IPS-18c (cell line): ENCODE data around the gene GAREM1.

ENCODE experiments used
- H3K4me3 ChIP-seq: 2 replicates; pipeline ENCODE4 v1.7.0; 2013; ENCODE audit warnings: low read depth, mild to moderate bottlenecking, low read length, moderate library complexity; ENCODE audit not compliant: insufficient read depth
- H3K9me3 ChIP-seq: one replicate; pipeline ENCODE4 v1.6.1; 2013; ENCODE audit warnings: mild to moderate bottlenecking, low read length, moderate library complexity; ENCODE audit not compliant: control insufficient read depth, insufficient read depth

The GAREM1 gene

DNA sequence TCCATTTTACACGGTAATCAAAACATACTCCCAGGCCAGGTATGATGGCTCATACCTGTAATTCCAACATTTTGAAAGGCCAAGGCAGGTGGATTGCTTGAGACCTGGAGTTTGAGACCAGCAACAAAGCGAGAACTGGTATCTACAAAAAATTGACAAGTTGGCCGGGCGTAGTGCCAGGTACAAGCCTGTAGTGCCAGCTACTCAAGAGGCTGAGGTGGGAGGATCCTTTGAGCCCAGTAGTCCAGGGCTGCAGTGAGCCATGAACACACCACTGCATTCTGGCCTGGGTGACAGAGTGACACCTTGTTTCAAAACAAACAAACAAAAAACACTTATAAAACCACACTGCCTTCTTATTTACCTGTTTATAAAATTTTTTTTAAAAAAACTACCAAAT lies 80.8 kb downstream of the GAREM1 start:
- no peak overlapping the region for H3K4me3 ChIP-seq
- H3K9me3 ChIP-seq = no peaks in the 10 kb centered on the region

DNA sequence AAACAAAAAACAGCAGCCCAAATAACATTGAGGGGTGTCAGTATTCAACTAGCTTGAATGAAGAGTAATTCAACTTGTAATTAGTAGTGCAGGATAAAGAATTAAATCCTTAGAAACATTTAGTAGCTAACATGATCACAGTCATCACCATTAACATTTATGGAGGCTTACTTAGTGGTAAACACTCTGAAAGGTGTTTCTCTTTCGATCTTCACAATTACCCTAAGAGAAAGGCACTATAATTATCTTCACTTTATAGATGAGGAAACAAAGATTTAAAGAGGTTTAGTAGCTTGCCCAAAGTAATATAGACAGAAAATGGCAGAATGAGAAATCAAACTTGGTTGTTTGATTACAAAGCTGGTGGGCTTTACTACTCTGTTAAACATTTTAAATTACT lies 81.5 kb downstream of the GAREM1 start:
- no peak overlapping the region for H3K4me3 ChIP-seq
- no peaks in the 10 kb centered on the region for H3K9me3 ChIP-seq

DNA sequence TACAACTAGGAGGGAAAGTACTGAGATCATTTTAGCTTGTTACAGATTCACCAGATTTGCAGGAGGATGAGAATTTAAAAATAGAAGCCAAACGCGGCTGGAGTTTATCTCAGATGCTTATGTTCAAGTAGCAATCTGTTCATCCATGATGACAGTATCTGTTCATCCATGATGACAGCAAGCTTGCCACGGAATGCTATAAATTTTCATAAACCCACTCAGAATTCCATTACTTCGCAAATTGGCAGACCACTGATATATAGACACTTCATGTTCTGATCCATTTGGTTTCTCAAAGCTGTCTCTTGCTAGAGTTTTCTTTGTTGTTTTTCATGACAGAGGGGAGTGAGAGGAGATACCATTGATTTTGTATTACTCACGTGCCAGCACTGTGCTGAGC lies 84.2 kb downstream of the GAREM1 start:
- Histone ChIP-seq H3K4me3 (no peak overlapping the region), H3K9me3 (no peaks in the 10 kb centered on the region)

DNA sequence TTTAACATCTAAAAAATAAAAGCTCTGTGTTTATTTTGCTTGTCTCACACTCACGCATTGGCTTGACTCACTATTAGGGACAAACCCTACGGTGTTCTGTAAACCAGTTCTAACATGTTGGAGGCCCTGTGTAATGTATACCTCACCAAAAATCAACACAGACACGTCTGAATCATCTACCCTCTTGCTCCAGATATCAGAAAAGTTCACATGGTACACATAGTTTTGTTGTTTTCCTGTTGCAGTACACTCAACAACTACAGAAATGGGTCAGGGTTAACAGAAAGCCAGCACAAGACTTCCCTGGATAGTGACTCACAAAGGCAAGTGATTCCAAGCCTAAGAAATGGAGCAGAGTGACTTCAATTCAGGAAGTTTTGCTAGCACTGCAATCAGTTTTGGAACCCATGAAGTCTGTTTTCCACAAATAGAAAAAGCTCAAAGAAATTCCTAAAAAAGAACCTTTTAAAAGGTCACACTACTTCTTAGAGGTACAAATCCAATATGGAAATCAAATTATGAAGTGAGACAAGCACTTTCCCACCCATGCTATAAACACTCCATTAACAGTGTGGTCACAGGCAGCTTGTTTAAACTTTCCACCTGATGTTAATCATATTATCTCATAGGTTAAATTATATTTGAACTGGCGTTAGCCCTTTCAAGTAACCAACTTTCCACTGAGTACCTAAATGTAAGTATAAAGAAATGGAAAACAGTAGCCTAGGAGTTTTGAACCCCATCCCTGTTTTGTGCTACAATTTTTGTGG lies 87.4 kb downstream of the GAREM1 start:
- H3K9me3 ChIP-seq = no peaks in the 10 kb centered on the region
- H3K4me3 ChIP-seq = no peak overlapping the region

DNA sequence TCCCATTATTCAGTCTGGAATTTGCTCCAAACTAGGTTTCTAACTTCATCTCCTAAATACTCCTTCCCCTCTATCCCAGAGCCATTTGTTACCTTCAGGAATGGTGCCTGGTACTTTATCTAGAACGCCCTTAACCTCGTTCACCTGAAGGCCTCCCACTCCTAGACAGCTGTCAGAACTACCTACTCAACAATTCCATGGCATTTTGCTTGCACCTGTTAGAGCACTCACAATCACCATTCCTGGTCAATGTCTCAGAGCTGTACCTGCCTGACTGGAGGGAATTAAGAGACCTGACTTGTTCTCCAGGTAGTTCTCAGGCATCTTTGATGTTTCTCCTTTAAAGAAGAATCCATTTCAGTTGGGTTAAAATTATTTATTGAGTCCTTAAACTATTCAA lies 88.9 kb downstream of the GAREM1 start:
- H3K9me3 ChIP-seq = no peaks in the 10 kb centered on the region
- no peak overlapping the region for H3K4me3 ChIP-seq

DNA sequence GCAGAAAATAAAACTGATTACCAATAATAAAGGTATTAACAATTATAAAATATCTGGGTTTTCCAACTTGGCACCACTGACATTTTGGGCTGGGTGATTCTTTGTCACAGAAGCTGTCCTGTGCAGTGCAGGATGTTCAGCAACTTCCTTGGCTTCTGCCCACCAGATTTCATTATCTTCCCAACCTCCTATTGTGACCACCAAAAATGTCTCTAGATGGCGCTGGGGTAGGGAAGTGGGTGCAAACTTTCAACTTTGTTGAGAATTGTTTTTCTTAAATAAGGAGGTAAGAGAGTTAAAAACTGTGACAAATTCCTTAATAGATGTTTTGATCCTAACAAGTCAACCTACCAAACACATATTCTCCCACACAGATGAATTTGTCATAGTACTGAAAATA lies 90.1 kb downstream of the GAREM1 start:
- H3K9me3 ChIP-seq = no peaks in the 10 kb centered on the region
- H3K4me3 ChIP-seq = no peak overlapping the region

DNA sequence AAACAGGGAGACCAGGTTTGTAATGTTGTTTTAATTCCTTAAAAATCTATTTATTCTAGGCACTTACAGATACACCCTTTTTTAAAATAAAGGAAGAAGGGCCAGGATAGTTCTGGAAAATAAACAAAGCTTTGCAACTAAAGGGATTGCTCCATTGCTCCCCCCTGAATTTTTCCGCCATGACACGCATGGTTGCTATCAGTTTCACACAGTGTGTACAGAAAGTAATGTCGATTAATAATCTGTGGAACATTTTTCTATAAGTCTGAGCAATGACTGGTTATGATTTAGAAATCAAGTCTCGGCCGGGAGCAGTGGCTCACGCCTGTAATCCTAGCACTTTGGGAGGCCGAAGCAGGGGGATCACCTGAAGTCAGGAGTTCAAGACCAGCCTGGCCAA lies 90.8 kb downstream of the GAREM1 start:
- H3K4me3 ChIP-seq = no peak overlapping the region
- H3K9me3 ChIP-seq = no peaks in the 10 kb centered on the region

DNA sequence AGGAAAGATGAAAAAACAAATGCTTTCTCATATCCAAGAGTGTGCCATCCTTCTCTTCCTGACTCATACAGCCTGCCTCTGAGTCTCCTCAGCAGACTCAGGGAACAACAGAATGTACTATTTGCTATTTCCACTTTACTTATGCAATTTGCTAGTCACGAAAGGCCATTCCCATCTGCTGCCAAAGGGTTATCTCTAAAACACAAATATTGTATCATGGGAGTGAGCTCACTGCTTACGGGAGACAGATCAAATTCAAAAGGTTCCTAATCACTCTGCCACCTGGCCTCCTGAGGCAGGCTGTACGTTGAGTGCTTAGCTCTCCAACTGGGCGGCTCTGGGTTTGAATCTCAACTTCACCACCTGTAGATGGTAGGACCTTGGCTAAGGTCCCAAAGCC lies 92.0 kb downstream of the GAREM1 start:
- H3K9me3 ChIP-seq = no peaks in the 10 kb centered on the region
- no peak overlapping the region for H3K4me3 ChIP-seq

DNA sequence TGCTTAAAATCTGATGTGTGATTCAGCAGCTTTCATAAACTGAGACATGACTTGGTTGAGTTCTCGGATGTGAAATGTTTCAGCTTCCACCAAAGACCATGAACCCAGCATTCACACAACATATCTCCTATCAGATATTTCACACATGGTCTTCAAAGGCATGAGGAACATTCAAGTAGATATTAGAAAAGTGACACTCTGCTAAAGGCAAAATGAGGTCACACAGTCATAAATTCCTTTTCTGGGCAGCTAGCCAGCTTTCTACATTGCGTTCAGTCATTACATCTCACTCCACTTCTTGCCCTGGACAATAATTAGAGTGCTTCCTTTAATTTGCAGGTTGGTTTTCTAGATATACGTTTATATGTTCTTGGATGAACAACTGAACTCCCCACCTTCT lies 96.7 kb downstream of the GAREM1 start:
- no peak overlapping the region for H3K4me3 ChIP-seq
- H3K9me3 ChIP-seq = peaks cover 2% of the 10 kb centered on the region

DNA sequence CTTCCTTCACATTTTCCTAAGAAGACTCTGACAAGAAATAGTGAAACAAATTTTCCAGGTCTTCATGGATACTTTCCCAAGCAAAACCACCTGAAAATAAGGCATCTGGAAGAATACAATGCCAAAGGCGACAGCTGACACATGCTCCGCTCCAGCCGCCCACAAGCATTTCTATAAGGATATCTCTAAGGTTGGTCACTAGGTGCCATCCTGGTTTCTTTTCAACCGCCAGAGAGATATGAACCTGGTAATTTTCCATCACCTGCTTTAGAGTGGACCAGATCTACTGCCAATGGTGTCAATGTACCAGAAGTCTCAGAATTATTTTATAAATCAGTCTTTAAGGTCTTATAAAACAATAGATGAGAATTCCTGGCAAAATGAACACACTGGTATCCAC lies 97.2 kb downstream of the GAREM1 start:
- H3K4me3 ChIP-seq = no peak overlapping the region
- peaks cover 2% of the 10 kb centered on the region for H3K9me3 ChIP-seq

DNA sequence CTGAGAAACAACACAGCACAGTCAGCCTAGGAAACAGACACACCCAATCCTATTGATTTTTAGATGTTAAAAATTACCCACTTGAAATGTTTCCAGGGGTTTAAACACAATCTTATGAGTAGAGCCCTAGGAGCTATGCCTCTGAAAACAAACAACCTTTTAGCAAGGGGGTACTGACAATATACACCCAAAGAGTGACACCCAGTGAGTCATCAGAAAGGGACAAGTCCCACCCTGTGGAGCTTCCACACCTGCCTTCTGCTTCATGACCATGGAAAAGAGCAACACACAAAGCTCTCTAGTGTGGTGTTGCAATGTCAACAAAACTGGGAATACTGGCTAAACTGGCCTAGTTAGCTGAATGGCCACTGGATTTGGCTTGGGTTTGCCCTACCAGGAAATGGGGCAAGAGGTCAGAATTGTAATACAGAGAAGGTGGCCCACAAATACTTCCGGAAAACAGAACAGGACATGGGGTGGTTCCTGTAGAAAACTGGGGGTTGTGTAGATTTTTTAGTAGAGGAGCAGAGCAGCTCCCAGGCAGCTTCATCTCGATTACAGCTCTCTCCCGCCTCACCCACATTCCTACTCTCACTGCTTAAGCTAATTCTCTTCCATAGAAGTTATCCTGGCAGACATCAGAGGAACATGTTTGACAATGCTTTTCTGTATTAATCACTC lies 98.2 kb downstream of the GAREM1 start:
- H3K4me3 ChIP-seq = no peak overlapping the region

DNA sequence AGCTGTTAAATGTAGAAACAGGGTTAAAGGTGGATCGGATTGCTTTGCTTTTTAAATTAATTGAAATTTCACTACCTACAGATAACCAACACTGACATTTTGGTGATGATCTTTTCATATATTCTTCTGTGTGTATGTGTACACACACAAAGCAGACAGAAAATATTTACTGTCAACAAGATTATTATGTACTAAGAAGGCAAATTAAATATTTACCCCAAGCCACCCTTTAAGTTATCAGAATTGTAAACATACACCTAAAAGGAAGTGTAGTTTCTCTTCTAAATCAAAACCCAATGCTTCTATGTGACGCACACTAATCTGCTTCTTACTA lies 98.7 kb downstream of the GAREM1 start:
- peaks cover 2% of the 10 kb centered on the region for H3K9me3 ChIP-seq
- no peak overlapping the region for H3K4me3 ChIP-seq

More for the DNA sequence above, 98.2 kb downstream of the GAREM1 start:
- H3K9me3 ChIP-seq = peaks cover 2% of the 10 kb centered on the region

DNA sequence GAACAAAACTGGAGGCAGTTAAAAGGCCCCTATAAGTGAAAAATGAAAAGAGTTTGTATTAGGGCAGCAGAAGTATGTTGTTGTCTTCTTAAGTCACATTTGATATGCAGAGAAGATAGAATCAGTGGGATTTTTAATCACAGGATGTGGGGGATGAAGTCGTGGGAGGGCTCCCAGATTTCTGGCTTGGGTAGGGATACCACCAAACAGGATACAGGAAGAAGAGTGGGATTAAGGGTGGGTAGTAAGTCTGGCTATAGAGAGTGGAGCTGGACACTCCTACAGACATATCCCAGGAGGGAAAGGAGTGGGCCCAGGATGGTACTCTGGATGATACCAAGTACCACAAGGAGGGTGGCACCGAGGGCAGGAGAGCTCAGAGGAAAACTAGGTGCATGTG lies 99.3 kb downstream of the GAREM1 start:
- Histone ChIP-seq H3K4me3 (no peak overlapping the region), H3K9me3 (peaks cover 2% of the 10 kb centered on the region)

DNA sequence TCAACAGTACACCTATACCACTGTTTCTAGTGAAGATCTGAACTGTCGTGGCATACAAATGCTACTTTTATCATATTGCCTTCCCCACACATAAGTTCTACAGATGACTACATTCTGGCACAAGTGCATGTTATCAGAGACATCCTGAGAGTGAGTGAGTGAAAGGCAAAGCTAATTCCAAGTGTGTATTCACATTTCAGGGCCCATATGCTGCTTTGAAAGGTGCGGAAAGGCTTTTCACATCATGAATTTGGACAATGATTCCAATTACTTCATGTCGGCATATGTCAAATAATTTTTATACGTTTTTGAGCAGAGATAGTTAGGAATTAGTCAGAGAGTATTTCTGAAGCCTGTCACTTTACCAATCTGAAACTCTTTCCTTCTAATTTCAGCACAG lies 101.7 kb downstream of the GAREM1 start:
- H3K4me3 ChIP-seq = no peak overlapping the region
- peaks cover 2% of the 10 kb centered on the region for H3K9me3 ChIP-seq

DNA sequence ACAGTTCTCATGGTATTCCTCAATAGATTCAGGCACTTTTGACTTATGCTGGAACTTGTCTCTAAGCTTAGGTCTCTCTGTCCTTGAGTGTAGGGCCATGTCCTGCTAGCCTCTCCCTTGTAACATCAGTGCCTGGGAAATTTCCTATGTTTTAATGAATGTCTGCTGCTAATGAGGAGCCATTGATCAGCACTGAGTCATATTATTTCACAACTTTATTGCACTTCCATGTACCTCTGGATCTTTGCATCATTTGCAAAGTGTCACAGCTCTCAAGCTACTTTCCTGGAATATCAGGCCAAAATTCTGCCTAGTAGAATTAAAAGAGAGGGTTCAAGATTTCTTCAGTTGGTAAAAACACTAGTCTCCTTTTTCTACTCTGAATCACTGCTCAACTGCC lies 102.5 kb downstream of the GAREM1 start:
- Histone ChIP-seq H3K4me3 (no peak overlapping the region), H3K9me3 (peaks cover 2% of the 10 kb centered on the region)

DNA sequence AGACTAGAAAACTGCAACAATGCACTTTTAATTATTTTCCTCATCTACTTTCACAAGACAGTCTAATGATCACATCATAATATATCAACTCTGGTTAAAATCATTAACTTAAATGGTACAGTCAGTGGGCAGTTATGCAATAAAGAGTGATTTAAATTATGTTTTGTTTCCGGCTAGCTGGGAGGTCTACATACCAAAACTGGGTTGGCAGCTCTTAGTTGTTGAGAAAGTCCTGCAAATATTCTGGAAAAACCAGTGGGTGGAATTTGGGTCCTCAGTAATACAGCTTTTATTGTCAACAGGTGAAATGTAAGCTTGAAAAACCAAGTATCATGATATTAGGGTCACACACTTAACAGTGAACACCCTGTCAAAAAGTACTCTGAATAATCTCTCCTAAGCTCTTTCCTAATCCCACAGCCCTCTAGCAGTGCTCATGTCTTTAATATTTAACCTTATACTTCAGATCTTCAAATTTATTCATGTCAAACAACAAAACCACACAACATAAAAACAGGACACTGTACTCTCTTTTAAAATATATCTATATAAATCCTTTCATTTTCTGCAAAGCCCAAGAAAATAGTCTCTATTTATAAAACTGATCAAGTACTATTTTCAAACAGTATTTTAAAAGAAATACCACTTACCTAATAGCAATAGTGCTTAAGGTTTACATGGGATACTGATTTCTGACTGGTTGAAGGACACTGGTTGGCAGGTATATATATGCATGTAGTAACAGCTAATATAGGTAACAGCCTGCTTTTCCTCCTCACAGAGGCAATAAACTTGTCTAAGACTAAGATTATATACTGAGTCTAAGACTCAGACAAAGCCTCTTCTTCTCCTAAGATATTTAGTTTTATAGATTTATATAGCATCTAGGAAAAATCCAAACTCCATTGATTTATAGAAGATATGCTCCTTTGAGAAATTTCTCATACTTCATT lies 103.8 kb downstream of the GAREM1 start:
- Histone ChIP-seq H3K9me3 (no peaks in the 10 kb centered on the region), H3K4me3 (no peak overlapping the region)

DNA sequence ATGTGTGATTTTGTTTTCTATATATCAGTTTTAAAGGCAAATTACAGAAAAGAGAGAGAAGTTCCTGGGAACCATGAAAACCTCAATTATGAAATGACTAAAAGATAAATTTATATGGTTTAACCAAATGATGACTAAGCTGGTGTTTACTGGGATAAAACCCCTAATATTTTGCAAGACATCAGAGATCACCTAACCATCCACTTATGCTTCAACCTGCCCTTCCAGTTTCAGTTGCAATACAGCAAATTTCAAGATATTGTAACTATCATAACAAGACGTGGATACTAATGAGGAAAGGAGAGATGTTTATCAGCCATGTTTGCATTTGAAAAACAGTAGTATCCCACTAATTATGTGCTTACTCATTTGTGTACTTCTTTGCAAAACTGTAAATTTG lies 108.2 kb downstream of the GAREM1 start:
- Histone ChIP-seq H3K4me3 (no peak overlapping the region), H3K9me3 (no peaks in the 10 kb centered on the region)
